Gastrocnemius medialis (tissue), 4 donors: ENCODE data around the gene HSD17B12.

Experiments
- CTCF ChIP-seq, 5 experiments: fragments of 450-650 bp in 3 of 5; fragments of 200-600 bp in 2 of 5; sonication (generic) in 2 of 5; IDR thresholded peaks in 4 of 5; conservative IDR thresholded peaks in 1 of 5; 1 replicate in 4 of 5; 2 replicates in 1 of 5; pipeline ENCODE4 v1.5.1; 2016 to 2019; ENCODE audit warnings: antibody characterized with exemption in 5 of 5, mild to moderate bottlenecking in 3 of 5, moderate library complexity in 3 of 5
- POLR2A ChIP-seq, 2 donors: fragments of 450-650 bp; IDR thresholded peaks; one replicate each; pipeline ENCODE4 v1.6.1; 2017; ENCODE audit warnings: antibody characterized with exemption in 2 of 2, mild to moderate bottlenecking in 2 of 2, moderate library complexity in 2 of 2

DNA sequence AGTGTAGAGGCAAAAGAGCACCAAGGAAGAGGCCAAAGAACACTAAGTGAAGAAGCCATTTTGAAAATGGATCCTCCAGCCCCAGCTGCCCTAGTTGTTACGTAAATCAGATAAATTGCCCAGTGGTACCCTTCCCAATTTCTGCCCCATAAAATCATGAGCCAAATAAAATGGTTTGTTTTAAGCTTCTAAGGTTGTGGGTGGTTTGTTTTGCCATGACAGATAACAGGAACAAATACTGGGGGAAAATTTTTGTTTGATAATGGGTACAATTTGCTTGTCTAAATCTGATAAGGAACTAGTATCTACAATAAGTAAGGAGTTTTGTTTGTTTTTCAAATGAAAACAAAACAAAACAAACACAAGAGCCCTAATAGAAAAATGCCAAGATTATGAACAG is 30.6 kb upstream of the HSD17B12 start:
- TF ChIP-seq CTCF (IDR thresholded peaks at IDR 0.05 in 4 of 5, conservative IDR thresholded peaks at IDR 0.05 in 1 of 5) (no peak), POLR2A (IDR thresholded peaks at IDR 0.05) (no peak)
